Type B pancreatic cell (in vitro differentiated cells): Measurements from ENCODE around the gene C11orf91. TPM values are rescaled to one million over a fixed set of nuclear protein-coding genes. Genes with fewer than 3 reads are reported as not detected.
"Not testable (repeated sequence)": the region's sequence is repeated elsewhere in the genome, so short reads cannot be mapped to it uniquely, and the experiment has no call there.

Source experiments
- DNase-seq: peaks from one replicate; pipeline ENCODE4 v3.0.0; 2021; ENCODE audit warnings: mixed read lengths; ENCODE audit not compliant: unreplicated experiment; ENCODE audit errors: extremely low spot score
- H3K27ac Mint-ChIP-seq: 2 replicates; pipeline ENCODE4 v1.8.0; 2021; ENCODE audit warnings: mild to moderate bottlenecking, mixed read lengths
- H3K27me3 Mint-ChIP-seq: 2 replicates; pipeline ENCODE4 v1.8.0; 2021; ENCODE audit warnings: mixed read lengths
- H3K36me3 Mint-ChIP-seq: 2 replicates; pipeline ENCODE4 v1.8.0; 2021; ENCODE audit warnings: mixed read lengths
- H3K4me1 Mint-ChIP-seq: one replicate; pipeline ENCODE4 v1.8.0; 2021; ENCODE audit warnings: mixed read lengths; ENCODE audit not compliant: unreplicated experiment
- H3K4me3 Mint-ChIP-seq: 2 replicates; pipeline ENCODE4 v1.8.0; 2021; ENCODE audit warnings: mild to moderate bottlenecking, mixed read lengths
- H3K9me3 Mint-ChIP-seq: 2 replicates; pipeline ENCODE4 v1.8.0; 2021; ENCODE audit warnings: mixed read lengths
- CTCF ChIP-seq: fragments of 200-600 bp; sonication (generic); conservative IDR thresholded peaks from 2 replicates; pipeline ENCODE4 v1.5.0; 2021; ENCODE audit warnings: antibody characterized with exemption, mild to moderate bottlenecking
- total RNA-seq: library from RNA; stranded (reverse); gene quantifications from 2 replicates; pipeline ENCODE4 v1.2.1, GENCODE V29; 2021; ENCODE audit warnings: low replicate concordance

C11orf91 gene
- total RNA-seq, 1 donor from 2014 or later: not detected

GRCh38 chr11:33709466-33709865, 8.8 kb upstream of the C11orf91 start:
- no peak for TF ChIP-seq CTCF
- H3K36me3 Mint-ChIP-seq: peaks cover 20% of the 10 kb centered on the region

GRCh38 chr11:33708985-33709384, 8.4 kb upstream of the C11orf91 start:
- H3K4me3 Mint-ChIP-seq: no peak overlapping the region
- no peaks in the 10 kb centered on the region for H3K27me3 Mint-ChIP-seq

More at GRCh38 chr11:33709466-33709865, 8.8 kb upstream of the C11orf91 start:
- DNase-seq: no peak
- Mint-ChIP-seq H3K4me1 (no peaks in the 10 kb centered on the region), H3K27me3 (no peaks in the 10 kb centered on the region), H3K9me3 (no peaks in the 10 kb centered on the region), H3K27ac (no peak overlapping the region), H3K4me3 (no peak overlapping the region)

GRCh38 chr11:33707831-33708230, 7.2 kb upstream of the C11orf91 start:
- DNase-seq, H3K9me3 Mint-ChIP-seq, H3K4me3 Mint-ChIP-seq, H3K27me3 Mint-ChIP-seq, H3K4me1 Mint-ChIP-seq, H3K27ac Mint-ChIP-seq: not testable (repeated sequence)
- H3K36me3 Mint-ChIP-seq: peaks cover 16% of the 10 kb centered on the region

More at GRCh38 chr11:33708985-33709384, 8.4 kb upstream of the C11orf91 start:
- Mint-ChIP-seq H3K36me3 (peaks cover 17% of the 10 kb centered on the region), H3K9me3 (no peaks in the 10 kb centered on the region), H3K4me1 (no peaks in the 10 kb centered on the region), H3K27ac (no peak overlapping the region)
- DNase-seq: no peak
- TF ChIP-seq CTCF: no peak

DNA sequence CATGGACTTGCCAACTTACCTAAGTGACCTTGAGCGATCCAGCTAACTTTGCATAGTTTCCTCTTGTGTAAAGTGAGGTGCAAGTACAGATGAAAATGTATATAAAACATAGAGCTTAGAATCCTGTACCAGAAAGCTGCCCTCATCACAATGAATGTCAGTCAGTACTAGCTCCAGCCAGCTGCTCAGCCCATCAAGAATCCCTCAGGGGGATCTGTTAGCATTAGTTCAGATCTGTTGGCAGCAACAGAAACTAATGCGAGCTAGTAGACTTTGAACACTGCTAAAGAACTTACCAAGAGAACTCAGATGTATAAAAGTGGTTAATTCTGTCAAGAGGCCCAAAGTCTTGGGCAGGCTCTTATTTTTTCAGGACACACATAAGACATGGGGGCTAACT, 6.3 kb upstream of the C11orf91 start:
- Mint-ChIP-seq H3K4me1 (no peaks in the 10 kb centered on the region), H3K9me3 (no peaks in the 10 kb centered on the region), H3K4me3 (no peak overlapping the region), H3K36me3 (peaks cover 12% of the 10 kb centered on the region), H3K27ac (no peak overlapping the region), H3K27me3 (no peaks in the 10 kb centered on the region)
- no peak for TF ChIP-seq CTCF
- DNase-seq: no peak

DNA sequence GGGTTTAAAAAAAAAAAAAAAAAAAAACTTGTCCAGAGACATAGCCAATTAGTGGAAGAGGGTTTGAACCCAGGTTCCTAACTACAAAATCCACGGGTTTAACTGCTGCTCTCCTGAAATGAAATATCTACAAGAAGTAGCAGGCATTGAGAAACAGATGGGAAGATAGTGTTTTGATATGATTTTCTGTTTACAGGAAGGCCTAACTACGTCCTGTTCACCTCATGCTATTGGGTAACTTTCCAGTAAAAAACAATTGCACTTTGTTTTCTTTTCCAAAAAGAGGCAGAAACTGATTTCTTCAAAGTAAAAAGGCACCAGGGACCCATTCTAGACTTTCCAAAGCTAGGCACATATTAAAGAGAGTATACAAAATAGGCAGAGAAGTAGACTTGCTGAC, 5.9 kb upstream of the C11orf91 start:
- H3K4me3 Mint-ChIP-seq: no peak overlapping the region
- DNase-seq: no peak
- H3K4me1 Mint-ChIP-seq: peaks cover 2% of the 10 kb centered on the region
- H3K9me3 Mint-ChIP-seq: no peaks in the 10 kb centered on the region
- H3K27me3 Mint-ChIP-seq: no peaks in the 10 kb centered on the region
- TF ChIP-seq CTCF: no peak
- peaks cover 12% of the 10 kb centered on the region for H3K36me3 Mint-ChIP-seq
- no peak overlapping the region for H3K27ac Mint-ChIP-seq

- H3K27me3 Mint-ChIP-seq: peaks cover under 1% of the 10 kb centered on the region
- peaks cover 10% of the 10 kb centered on the region for H3K36me3 Mint-ChIP-seq
- H3K4me1 Mint-ChIP-seq: peaks cover 8% of the 10 kb centered on the region
- no peak overlapping the region for H3K27ac Mint-ChIP-seq
- no peak for DNase-seq
- TF ChIP-seq CTCF: peak; percentile 41
- no peak overlapping the region for H3K4me3 Mint-ChIP-seq
- H3K9me3 Mint-ChIP-seq: no peaks in the 10 kb centered on the region
Measured at GRCh38 chr11:33704240-33705002, 3.8 kb upstream of the C11orf91 start.
